GM12874 (cell line): ENCODE results near the gene RCOR1.

Experiments
- TF ChIP-seq, protein P1 (sequence below): IDR thresholded peaks from 2 replicates; pipeline ENCODE4 v1.5.1; 2011; ENCODE audit warnings: low read depth, mild to moderate bottlenecking, control low read depth, low read length, moderate library complexity; ENCODE audit not compliant: insufficient read depth

RCOR1 gene

DNA sequence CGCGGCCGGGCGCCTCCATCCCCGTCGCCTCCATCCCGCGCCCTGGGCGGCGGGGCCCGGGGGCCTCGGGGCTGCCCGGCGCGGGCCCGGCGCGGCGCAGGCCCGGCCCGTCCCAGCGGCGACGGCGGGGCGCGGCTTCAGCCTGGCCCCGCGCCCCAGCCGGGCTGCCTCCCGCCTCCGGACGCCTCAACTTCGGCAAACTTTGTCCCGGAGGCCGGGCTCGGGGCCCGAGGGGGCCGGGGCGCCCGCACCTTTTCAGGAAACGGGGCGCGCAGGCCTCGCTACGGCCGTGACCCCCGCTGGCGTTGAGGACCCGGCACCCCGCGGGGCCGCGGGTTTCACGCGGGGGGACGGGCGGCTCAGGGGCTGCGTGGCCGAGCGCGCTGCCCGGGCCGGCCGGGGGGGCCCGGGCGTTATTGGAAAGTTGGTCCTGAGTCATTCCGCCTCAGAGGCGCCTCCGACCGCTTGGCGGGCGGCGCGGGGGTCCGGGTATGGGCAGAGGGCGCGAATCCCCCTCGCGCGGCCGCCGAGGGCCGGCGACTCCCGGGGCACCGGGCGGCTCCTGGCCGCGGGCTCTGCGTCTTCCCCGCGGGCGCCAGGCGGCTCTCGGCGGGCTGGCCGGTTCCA is 185.4 kb downstream of the RCOR1 start:
- TF ChIP-seq, protein P1, sequence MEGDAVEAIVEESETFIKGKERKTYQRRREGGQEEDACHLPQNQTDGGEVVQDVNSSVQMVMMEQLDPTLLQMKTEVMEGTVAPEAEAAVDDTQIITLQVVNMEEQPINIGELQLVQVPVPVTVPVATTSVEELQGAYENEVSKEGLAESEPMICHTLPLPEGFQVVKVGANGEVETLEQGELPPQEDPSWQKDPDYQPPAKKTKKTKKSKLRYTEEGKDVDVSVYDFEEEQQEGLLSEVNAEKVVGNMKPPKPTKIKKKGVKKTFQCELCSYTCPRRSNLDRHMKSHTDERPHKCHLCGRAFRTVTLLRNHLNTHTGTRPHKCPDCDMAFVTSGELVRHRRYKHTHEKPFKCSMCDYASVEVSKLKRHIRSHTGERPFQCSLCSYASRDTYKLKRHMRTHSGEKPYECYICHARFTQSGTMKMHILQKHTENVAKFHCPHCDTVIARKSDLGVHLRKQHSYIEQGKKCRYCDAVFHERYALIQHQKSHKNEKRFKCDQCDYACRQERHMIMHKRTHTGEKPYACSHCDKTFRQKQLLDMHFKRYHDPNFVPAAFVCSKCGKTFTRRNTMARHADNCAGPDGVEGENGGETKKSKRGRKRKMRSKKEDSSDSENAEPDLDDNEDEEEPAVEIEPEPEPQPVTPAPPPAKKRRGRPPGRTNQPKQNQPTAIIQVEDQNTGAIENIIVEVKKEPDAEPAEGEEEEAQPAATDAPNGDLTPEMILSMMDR = no peak

- TF ChIP-seq, protein P1 = no peak
Observed at GRCh38 chr14:102778338-102779083, 186.1 kb downstream of the RCOR1 start.

DNA sequence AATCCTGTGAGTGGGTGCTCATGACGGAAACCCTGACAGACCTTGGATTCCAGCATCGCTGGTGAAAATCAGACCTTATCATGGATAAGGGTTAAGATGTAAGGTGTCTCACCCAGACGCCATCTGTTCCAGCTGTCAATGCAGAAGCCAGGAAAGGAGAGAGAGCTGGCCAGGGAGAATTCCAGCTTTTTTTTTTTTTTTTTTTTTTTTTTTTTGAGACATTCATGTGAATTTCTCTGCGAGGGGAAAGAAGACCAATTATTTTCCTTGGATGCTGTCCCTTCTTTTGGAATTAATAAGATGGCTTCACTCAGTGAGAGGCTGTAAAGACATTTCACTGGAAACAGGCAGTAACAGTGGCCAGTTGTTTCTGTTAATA is 186.6 kb downstream of the RCOR1 start:
- TF ChIP-seq, protein P1 = no peak

DNA sequence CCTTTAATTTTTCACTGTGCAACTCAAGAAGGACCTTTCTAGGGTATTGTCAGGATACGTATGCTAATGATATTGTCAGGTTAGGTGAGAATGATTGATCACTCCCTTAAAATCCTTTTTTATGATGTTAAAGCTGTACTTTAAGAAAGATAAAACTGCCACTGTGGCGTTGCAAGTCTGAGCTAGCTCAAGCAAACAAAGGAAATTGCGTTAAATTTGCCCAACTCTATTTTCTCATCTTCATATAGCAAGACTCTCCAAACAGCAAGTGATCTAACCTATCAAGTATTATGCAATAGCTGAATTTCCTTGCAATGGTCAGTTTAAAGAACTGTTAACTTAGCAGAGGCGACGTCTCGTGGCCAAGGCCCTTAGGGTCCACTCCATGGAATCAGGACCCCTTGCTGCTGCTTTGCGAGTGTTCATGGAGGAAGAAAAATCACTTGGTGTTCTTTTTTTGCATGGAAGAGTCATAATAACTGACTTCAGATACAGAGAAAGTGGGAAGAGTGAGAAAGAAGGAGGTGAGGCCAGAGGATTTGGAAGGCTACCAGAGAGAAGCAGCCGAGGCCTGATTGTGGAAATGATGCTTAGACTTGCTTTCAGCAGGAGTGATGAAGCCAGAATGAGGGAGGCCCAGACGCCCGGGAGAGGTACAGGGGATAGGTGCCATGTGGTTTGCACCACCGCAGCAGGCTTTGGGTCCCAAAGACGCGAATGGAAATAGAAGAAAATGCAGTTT is 187.3 kb downstream of the RCOR1 start:
- TF ChIP-seq, protein P1 = no peak
